Measurements from ENCODE around the gene SCNN1G.

- TF ChIP-seq GATA2 (IDR thresholded peaks at IDR 0.05; ENCODE audit: low read depth, low read length) (no peak), GATA3 (IDR thresholded peaks at IDR 0.05; ENCODE audit: low read depth, low read length) (no peak)
Observed at GRCh38 chr16:23152386-23153178, 30.0 kb upstream of the SCNN1G start.

All from SH-SY5Y (cell line).